NCI-H1105 (cell line): ENCODE data around the gene GPS1.

Experiments used
- DNase-seq: peaks from one replicate; lab custom pipeline; 2025; lab: John Stamatoyannopoulos, UW

GPS1 gene

GRCh38 chr17:82051776-82052637, at the start of gene GPS1, which contains the start of gene RFNG:
Gene GPS1 (plus strand): TSS chr17:82051898. CDS start chr17:82051932, 34 bp downstream.
Gene RFNG (minus strand): TSS chr17:82051811. CDS start chr17:82051766, 45 bp downstream.
- peak; percentile 66 for DNase-seq

GRCh38 chr17:82003411-82004381, 48.0 kb upstream of the GPS1 start:
- no peak for DNase-seq

- DNase-seq = no peak
Observed at GRCh38 chr17:82004517-82005455, 46.9 kb upstream of the GPS1 start.

GRCh38 chr17:82005701-82006348, 45.9 kb upstream of the GPS1 start:
- no peak for DNase-seq

- no peak for DNase-seq
Observed at GRCh38 chr17:82006468-82007227, 45.0 kb upstream of the GPS1 start.

- DNase-seq = no peak
Observed at GRCh38 chr17:82007228-82007494, 44.5 kb upstream of the GPS1 start.

GRCh38 chr17:82007495-82008257, 44.0 kb upstream of the GPS1 start:
- no peak for DNase-seq

- DNase-seq = no peak
Observed at GRCh38 chr17:82008258-82008940, 43.3 kb upstream of the GPS1 start.

- no peak for DNase-seq
Observed at GRCh38 chr17:82008941-82009405, 42.7 kb upstream of the GPS1 start.

GRCh38 chr17:82009413-82009812, 42.3 kb upstream of the GPS1 start:
- no peak for DNase-seq

GRCh38 chr17:82010575-82011525, 40.8 kb upstream of the GPS1 start:
- DNase-seq = no peak

- no peak for DNase-seq
Observed at GRCh38 chr17:82011617-82012187, 40.0 kb upstream of the GPS1 start.

GRCh38 chr17:82012261-82012639, 39.4 kb upstream of the GPS1 start:
- no peak for DNase-seq

GRCh38 chr17:82012640-82013295, 38.9 kb upstream of the GPS1 start:
- no peak for DNase-seq

GRCh38 chr17:82013341-82013740, 38.4 kb upstream of the GPS1 start:
- no peak for DNase-seq

GRCh38 chr17:82013772-82014321, 37.9 kb upstream of the GPS1 start:
- DNase-seq = no peak

GRCh38 chr17:82014432-82014831, 37.3 kb upstream of the GPS1 start:
- no peak for DNase-seq
